Panc1 (cell line): Measurements from ENCODE around the gene PIK3R5. TPM values are rescaled to one million over a fixed set of nuclear protein-coding genes. Genes with fewer than 3 reads are reported as not detected.

Experiments used
- ATAC-seq: fragments of 200-7000 bp; cut with Tn5 transposase; 2 replicates; pipeline ENCODE4 v1.9.1; 2020; ENCODE audit warnings: mild to moderate bottlenecking, moderate library complexity
- BruUV-seq: library from RNA; stranded (reverse); fragments of 400-500 nt; replicated peaks from 2 replicates; lab custom pipeline; 2021; lab: Mats Ljungman, UMichigan
- CTCF ChIA-PET: fragments of 300-600 bp; sonication (Branson Sonifier 250); formaldehyde crosslinking; loops from one replicate; lab custom pipeline; 2022; ENCODE audit warnings: antibody characterized with exemption; lab: Charles Lee
- POLR2A ChIA-PET: fragments of 300-600 bp; sonication (Branson Sonifier 250); formaldehyde crosslinking; loops from one replicate; lab custom pipeline; 2022; ENCODE audit warnings: antibody characterized with exemption; lab: Charles Lee
- DNase-seq: peaks from one replicate; pipeline ENCODE4 v3.0.0-alpha.2; 2010; ENCODE audit warnings: low read depth, low spot score
- H3K27ac ChIP-seq: 2 replicates; pipeline ENCODE4 v1.5.1; 2011; ENCODE audit warnings: mild to moderate bottlenecking, low read length, inconsistent platforms
- H3K27me3 ChIP-seq: fragments of 200-500 bp; sonication (Bioruptor generic); 2 replicates; pipeline ENCODE4 v1.6.0; 2014; ENCODE audit warnings: low read length, inconsistent platforms; ENCODE audit not compliant: control insufficient read depth, insufficient read depth
- H3K36me3 ChIP-seq: fragments of 200-500 bp; sonication (Bioruptor generic); 2 replicates; pipeline ENCODE4 v1.5.1; 2014; ENCODE audit warnings: inconsistent platforms, mild to moderate bottlenecking, low read length, moderate library complexity; ENCODE audit not compliant: control insufficient read depth, insufficient read depth
- H3K4me1 ChIP-seq: 2 replicates; pipeline ENCODE4 v1.5.1; 2011; ENCODE audit warnings: inconsistent platforms, mild to moderate bottlenecking, low read length, moderate library complexity; ENCODE audit not compliant: control insufficient read depth, insufficient read depth
- H3K4me3 ChIP-seq, 2 experiments: 2 replicates each; pipeline ENCODE4 v1.5.1; 2011 to 2012; ENCODE audit warnings: low read depth in 2 of 2, low read length in 2 of 2, mild to moderate bottlenecking in 2 of 2, inconsistent platforms in 1 of 2, moderate library complexity in 1 of 2
- H3K9me3 ChIP-seq: fragments of 200-500 bp; sonication (Bioruptor generic); 2 replicates; pipeline ENCODE4 v1.5.1; 2014; ENCODE audit warnings: low read depth, mild to moderate bottlenecking, inconsistent platforms, low read length, moderate library complexity; ENCODE audit not compliant: control insufficient read depth, insufficient read depth
- CTCF ChIP-seq: fragments of 450-650 bp; IDR thresholded peaks from 2 replicates; pipeline ENCODE4 v1.5.1; 2017; ENCODE audit warnings: mild to moderate bottlenecking
- POLR2AphosphoS5 ChIP-seq: IDR thresholded peaks from 2 replicates; pipeline ENCODE4 v1.6.1; 2012; ENCODE audit warnings: mild to moderate bottlenecking, low read depth, low read length, moderate library complexity
- REST ChIP-seq, 2 experiments: IDR thresholded peaks; 2 replicates each; pipeline ENCODE4 v1.6.1; 2011 to 2012; ENCODE audit warnings: low read depth in 2 of 2, control low read depth in 1 of 2, low read length in 1 of 2, mild to moderate bottlenecking in 1 of 2, moderate library complexity in 1 of 2; ENCODE audit not compliant: insufficient read depth in 1 of 2
- SIN3A ChIP-seq: IDR thresholded peaks from 2 replicates; pipeline ENCODE4 v1.6.1; 2012; ENCODE audit warnings: low read depth, mild to moderate bottlenecking, low read length, moderate library complexity, borderline replicate concordance; ENCODE audit not compliant: insufficient read depth
- TCF7L2 ChIP-seq: IDR thresholded peaks from 2 replicates; pipeline ENCODE4 v1.6.1; 2011; ENCODE audit warnings: mild to moderate bottlenecking, low read depth, low read length, inconsistent platforms
- in situ Hi-C: cut with HindIII; loops from 2 replicates; pipeline ENCODE4 v1.10.0; 2016; ENCODE audit warnings: low sequenced_read_pairs, low pct_unique_long_range_greater_than_20kb
- intact Hi-C: fragments of 100-400 bp; cut with micrococcal nuclease; formaldehyde crosslinking; loops from one replicate; pipeline ENCODE4 v1.10.0; 2022; ENCODE audit not compliant: unreplicated experiment
- total RNA-seq: library from RNA; stranded (reverse); gene quantifications from one replicate; pipeline ENCODE4 v1.2.1, GENCODE V29; 2021; ENCODE audit not compliant: unreplicated experiment

PIK3R5 gene
- total RNA-seq, 1 experiment from 2014 or later: 0.15 TPM

GRCh38 chr17:8938933-8939332 lies 26.6 kb downstream of the PIK3R5 start:
- no peak for ATAC-seq

GRCh38 chr17:8935191-8935590 lies 30.3 kb downstream of the PIK3R5 start:
- Histone ChIP-seq H3K9me3 (no peaks in the 10 kb centered on the region), H3K36me3 (no peaks in the 10 kb centered on the region), H3K27me3 (peaks cover 7% of the 10 kb centered on the region), H3K4me3 (no peak overlapping the region), H3K4me1 (no peaks in the 10 kb centered on the region), H3K27ac (no peak overlapping the region)
- CTCF ChIA-PET: no interaction called here
- in situ Hi-C loops: no loop called here
- TF ChIP-seq TCF7L2 (no peak), POLR2AphosphoS5 (no peak), SIN3A (no peak), REST (IDR thresholded peaks at IDR 0.05; ENCODE audit: insufficient read depth in 1 of 2, low read depth in 2 of 2, low read length in 1 of 2) (no peak), CTCF (no peak)
- intact Hi-C loops: no loop called here
- ATAC-seq (no peak), DNase-seq (no peak)
- POLR2A ChIA-PET: no interaction called here
- no TSS peak for BruUV-seq

More at GRCh38 chr17:8938933-8939332, 26.6 kb downstream of the PIK3R5 start:
- no peaks in the 10 kb centered on the region for H3K4me1 ChIP-seq
- no peak overlapping the region for H3K4me3 ChIP-seq
- no peak for DNase-seq
- ChIA-PET POLR2A (no interaction called here), CTCF (no interaction called here)
- BruUV-seq: no TSS peak
- TF ChIP-seq TCF7L2 (no peak), CTCF (no peak), SIN3A (no peak), REST (IDR thresholded peaks at IDR 0.05; ENCODE audit: insufficient read depth in 1 of 2, low read depth in 2 of 2, low read length in 1 of 2) (no peak), POLR2AphosphoS5 (no peak)
- intact Hi-C loops (no loop called here), in situ Hi-C loops (no loop called here)
- H3K27ac ChIP-seq: no peak overlapping the region
- no peaks in the 10 kb centered on the region for H3K9me3 ChIP-seq
- H3K27me3 ChIP-seq: peaks cover 4% of the 10 kb centered on the region
- H3K36me3 ChIP-seq: no peaks in the 10 kb centered on the region
